Lower leg skin (tissue), 3 donors: ENCODE results near the gene PTK7.

Source experiments
- CTCF ChIP-seq, 3 donors: fragments of 450-650 bp; IDR thresholded peaks; one replicate each; pipeline ENCODE4 v1.5.1; 2016; ENCODE audit warnings: antibody characterized with exemption in 3 of 3, mild to moderate bottlenecking in 3 of 3, moderate library complexity in 2 of 3
- POLR2A ChIP-seq, 2 donors: fragments of 450-650 bp; IDR thresholded peaks; one replicate each; pipeline ENCODE4 v1.6.1; 2016 to 2017; ENCODE audit warnings: antibody characterized with exemption in 2 of 2, mild to moderate bottlenecking in 1 of 2, moderate library complexity in 1 of 2

DNA sequence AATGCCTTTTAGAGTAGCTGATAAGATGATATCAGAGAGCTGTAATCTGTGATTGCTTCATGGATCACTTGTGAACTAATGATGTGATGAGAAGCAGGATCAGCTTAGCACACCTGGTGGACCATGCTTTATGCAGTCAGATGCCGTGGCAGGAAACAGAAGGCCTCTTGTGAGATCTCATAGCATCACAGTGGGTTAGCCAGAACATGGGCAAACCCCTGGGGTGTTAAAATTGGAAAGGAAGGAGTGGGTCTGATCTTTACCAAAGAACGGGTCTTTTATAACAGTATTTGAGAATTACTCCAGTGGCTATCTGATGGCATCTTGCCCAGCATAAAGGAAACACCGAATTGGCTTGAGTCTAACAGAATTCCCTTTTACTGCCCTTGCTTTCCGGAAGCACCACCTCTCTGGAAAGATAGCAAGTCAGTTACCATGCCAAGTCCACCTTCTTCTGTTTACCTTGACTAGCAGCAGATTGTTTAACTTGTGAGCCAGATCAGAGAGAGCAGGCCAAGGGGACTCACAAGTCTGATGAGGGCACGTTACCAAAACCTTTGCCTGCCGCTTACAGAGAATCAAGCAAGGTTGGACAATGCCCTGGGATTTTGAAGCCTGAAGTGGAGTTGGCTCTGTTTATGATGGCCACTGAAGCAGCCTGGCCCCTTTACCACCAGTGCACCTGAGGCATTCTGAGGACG is 74.1 kb downstream of the PTK7 start:
- TF ChIP-seq CTCF (IDR thresholded peaks at IDR 0.05): no peak
- no peak for TF ChIP-seq POLR2A (IDR thresholded peaks at IDR 0.05)
